Neural progenitor cell (in vitro differentiated cells): Measurements from ENCODE around the gene OSGIN1.

Experiments
- CTCF ChIP-seq: fragments of 200-600 bp; sonication (generic); IDR thresholded peaks from 2 replicates; pipeline ENCODE4 v1.5.1; 2017; ENCODE audit warnings: antibody characterized with exemption, mild to moderate bottlenecking
- EZH2phosphoT487 ChIP-seq: fragments of 200-600 bp; sonication (generic); IDR thresholded peaks from 2 replicates; pipeline ENCODE4 v1.6.1; 2017; ENCODE audit warnings: antibody characterized with exemption

DNA sequence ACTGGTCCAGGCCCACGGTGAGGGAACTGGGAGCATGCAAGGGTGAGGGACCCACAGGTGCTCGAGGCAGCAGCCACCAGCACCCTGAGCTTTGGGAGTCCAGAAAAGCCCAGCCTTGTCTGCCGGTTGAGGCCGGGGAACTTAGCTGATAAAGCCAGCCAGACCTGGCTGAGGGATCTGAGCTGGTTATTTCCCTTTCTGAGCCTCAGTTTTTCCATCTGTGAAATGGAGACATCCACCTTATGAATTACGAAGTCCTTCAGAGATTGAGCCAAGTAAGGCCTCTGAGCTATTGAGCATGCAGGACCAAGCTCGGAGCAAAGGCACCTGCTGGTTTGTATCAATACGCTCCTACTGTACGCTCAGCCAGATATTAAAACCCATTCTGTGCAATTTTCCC lies 28.8 kb downstream of the OSGIN1 start:
- no peak for TF ChIP-seq CTCF
- no peak for TF ChIP-seq EZH2phosphoT487
